ENCODE results near the gene BDKRB2. TPM values are rescaled to one million over a fixed set of nuclear protein-coding genes. Genes with fewer than 3 reads are reported as not detected.

BDKRB2 gene
- total and polyA plus RNA-seq, 2 of the 4 experiments (the other 2 are of a cell fraction) = 60.9 to 73.1 TPM

GRCh38 chr14:96274543-96274942, 69.9 kb downstream of the BDKRB2 start (continued):
- TF ChIP-seq CEBPB (IDR thresholded peaks at IDR 0.05; ENCODE audit: low read depth, low read length) = peak; percentile 88

DNA sequence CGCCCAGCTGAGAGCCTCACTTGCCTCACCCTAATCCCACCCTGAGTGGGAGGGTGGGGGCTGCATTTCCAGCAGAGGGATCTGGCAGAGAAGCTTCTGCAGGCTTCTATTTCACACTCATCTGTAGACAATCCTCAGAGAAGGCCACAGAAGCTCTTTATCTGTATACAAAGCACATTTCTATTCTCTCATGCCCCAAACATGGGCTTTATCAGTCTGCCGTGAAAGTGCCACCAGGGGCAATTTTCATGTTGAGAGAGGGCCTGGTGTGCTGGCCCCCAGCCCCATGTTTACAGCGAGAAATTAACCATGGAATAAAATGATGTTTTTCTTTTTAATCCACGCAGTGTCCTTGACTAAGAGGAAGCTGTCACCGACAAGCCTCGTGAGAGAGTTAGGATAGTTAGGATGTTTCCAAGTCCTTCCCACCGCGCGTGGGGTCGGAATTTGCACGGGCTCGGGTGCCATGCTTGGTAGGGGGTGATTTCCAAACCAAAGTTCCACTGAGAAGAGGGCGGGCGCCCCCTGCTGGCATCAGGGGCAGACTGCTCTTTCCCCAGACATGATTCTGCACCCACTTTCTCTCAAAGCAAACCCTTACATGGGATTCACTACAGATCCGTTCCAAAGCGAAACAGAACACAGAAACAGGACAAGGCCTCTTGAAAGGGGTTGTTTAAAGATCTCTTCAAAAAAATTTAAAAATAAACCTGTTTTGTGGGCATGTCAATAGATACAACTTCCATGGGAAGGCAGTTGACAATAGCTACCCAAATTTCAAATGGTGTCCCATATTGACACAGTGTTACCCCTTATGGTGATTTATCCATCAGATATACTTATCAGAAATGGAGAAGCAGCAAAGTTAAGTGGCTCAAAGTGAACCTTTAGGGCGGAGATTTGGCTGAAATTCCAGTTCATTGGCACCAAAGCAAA, 70.8 kb downstream of the BDKRB2 start:
- ATAC-seq (ENCODE audit: low read depth) (peak; percentile 72), DNase-seq (peak; percentile 90)
- Histone ChIP-seq H2AK5ac (ENCODE audit: low read depth, low read length) (peak overlapping the region; percentile 97), H3K18ac (ENCODE audit: low read depth, low read length) (peak overlapping the region; percentile 83), H3K4ac (ENCODE audit: low read depth, low read length) (peak overlapping the region; percentile 93), H3K56ac (ENCODE audit: extremely low read depth, insufficient read depth, low read length) (peak overlapping the region; percentile 54), H2AK9ac (replicated peaks; ENCODE audit: low read depth, low read length, poor library complexity) (peak overlapping the region; percentile 73), H3K4me2 (ENCODE audit: low read depth, low read length) (no peak overlapping the region), H3K79me1 (ENCODE audit: low read depth in 1 of 2, low read length in 2 of 2) (peaks cover 0 to 7% of the 10 kb centered on the region in 2 experiments; a peak in 1 of 4 replicates), H3K27ac (ENCODE audit: insufficient read depth, low read length) (peak overlapping the region; percentile 94), H3K36me3 (ENCODE audit: control insufficient read depth, insufficient read depth, low read length) (no peaks in the 10 kb centered on the region), H2AFZ (replicated peaks; ENCODE audit: low read length, poor library complexity) (peak overlapping the region; percentile 72), H2BK120ac (ENCODE audit: low read depth, low read length) (peak overlapping the region; percentile 96), H2BK15ac (ENCODE audit: low read depth, low read length) (peak overlapping the region; percentile 71), H3K9me3 (ENCODE audit: control insufficient read depth, insufficient read depth, low read length) (peaks cover 10% of the 10 kb centered on the region), H3K23ac (ENCODE audit: low read depth, low read length) (peak overlapping the region; percentile 67; the same call in 1 of the 2 replicates), H2BK20ac (ENCODE audit: low read depth, low read length) (peak overlapping the region; percentile 97), H4K5ac (ENCODE audit: low read depth, low read length) (peak overlapping the region; percentile 58), H3K14ac (replicated peaks; ENCODE audit: low read depth, low read length) (peak overlapping the region; percentile 95), H2BK5ac (ENCODE audit: low read depth, low read length, poor library complexity, severe bottlenecking) (peak overlapping the region; percentile 90), H3K4me3 (ENCODE audit: insufficient read depth, low read depth, low read length) (no peak overlapping the region), H4K91ac (ENCODE audit: insufficient read depth, low read depth, low read length) (peak overlapping the region; percentile 93), H4K20me1 (ENCODE audit: insufficient read depth, low read length) (no peaks in the 10 kb centered on the region), H3K27me3 (ENCODE audit: control insufficient read depth, insufficient read depth, low read length) (no peaks in the 10 kb centered on the region), H4K8ac (ENCODE audit: low read depth in 2 of 2, low read length in 2 of 2) (peak overlapping the region; percentile 79 to 92), H3K4me1 (ENCODE audit: control insufficient read depth, insufficient read depth, low read length) (peaks cover 23% of the 10 kb centered on the region), H3K9ac (ENCODE audit: low read depth, low read length) (peak overlapping the region; percentile 46), H3K9me1 (ENCODE audit: insufficient read depth, low read length) (peaks cover 7% of the 10 kb centered on the region)
- WGBS, 2 experiments (ENCODE audit: extremely low coverage in 2 of 2, insufficient read length in 1 of 2) = 50% methylated on average over 1 of the region's 17 CpGs; no CpG with 5 or more reads in 1 of the 2 experiments
- dilution Hi-C loops (cut with HindIII; ENCODE audit: low sequenced_read_pairs, unreplicated experiment) (no loop called here), in situ Hi-C loops (cut with MboI; ENCODE audit: low sequenced_read_pairs) (loop anchor here (5.0 kb wide), 1 partner anchor 273 kb away; no protein-coding TSS in a partner anchor), intact Hi-C loops (cut with micrococcal nuclease) (loop anchor here (1.0 kb wide), 5 partner anchors 71 to 277 kb away; partner anchors contain the start of gene BDKRB2)
- BruUV-seq (replicated peaks) = TSS peak; percentile 76
- CTCF ChIA-PET = interaction anchor here (0.6 to 3.5 kb wide), 17 partner anchors 13 to 305 kb away, joined by 3 to 55 read pairs (median 3); partner anchors contain the start of genes BDKRB1 and BDKRB2
- POLR2A ChIA-PET (ENCODE audit: unreplicated experiment) = interaction anchor here (1.6 kb wide), 1 partner anchor 171 kb away, joined by 6 read pairs; no protein-coding TSS in a partner anchor
- peak; percentile 99 for TF ChIP-seq SMC3 (IDR thresholded peaks at IDR 0.05; ENCODE audit: low read depth, low read length)
- no peak for TF ChIP-seq NFE2L2 (IDR thresholded peaks at IDR 0.05; ENCODE audit: low read depth, low read length)
- TF ChIP-seq POLR2A (IDR thresholded peaks at IDR 0.05; ENCODE audit: low read depth, low read length) = peak; percentile 61
- peak; percentile 98 for TF ChIP-seq RAD21 (IDR thresholded peaks at IDR 0.05; ENCODE audit: low read length)
- peak; percentile 68; the same call in 1 of the 2 replicates for TF ChIP-seq MAZ (IDR thresholded peaks at IDR 0.05; ENCODE audit: borderline replicate concordance, low read depth, low read length)
- TF ChIP-seq CHD1 (IDR thresholded peaks at IDR 0.05; ENCODE audit: low read depth, low read length) = no peak; the same call in 1 of the 2 replicates
- peak; percentile 42 for TF ChIP-seq CEBPB (IDR thresholded peaks at IDR 0.05; ENCODE audit: low read depth, low read length)
- TF ChIP-seq, protein P1, sequence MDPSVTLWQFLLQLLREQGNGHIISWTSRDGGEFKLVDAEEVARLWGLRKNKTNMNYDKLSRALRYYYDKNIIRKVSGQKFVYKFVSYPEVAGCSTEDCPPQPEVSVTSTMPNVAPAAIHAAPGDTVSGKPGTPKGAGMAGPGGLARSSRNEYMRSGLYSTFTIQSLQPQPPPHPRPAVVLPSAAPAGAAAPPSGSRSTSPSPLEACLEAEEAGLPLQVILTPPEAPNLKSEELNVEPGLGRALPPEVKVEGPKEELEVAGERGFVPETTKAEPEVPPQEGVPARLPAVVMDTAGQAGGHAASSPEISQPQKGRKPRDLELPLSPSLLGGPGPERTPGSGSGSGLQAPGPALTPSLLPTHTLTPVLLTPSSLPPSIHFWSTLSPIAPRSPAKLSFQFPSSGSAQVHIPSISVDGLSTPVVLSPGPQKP (IDR thresholded peaks at IDR 0.05; ENCODE audit: borderline replicate concordance, low read depth, low read length) = no peak
- TF ChIP-seq MXI1 (IDR thresholded peaks at IDR 0.05; ENCODE audit: borderline replicate concordance, low read depth, low read length) = peak; percentile 89
- TF ChIP-seq MAFK (IDR thresholded peaks at IDR 0.05; ENCODE audit: low read depth, low read length) = no peak
- peak; percentile 99 for TF ChIP-seq CTCF (conservative IDR thresholded peaks at IDR 0.05; ENCODE audit: low read depth, low read length)

Data from IMR-90 (cell line).